NCI-H2196 (cell line): Measurements from ENCODE around the gene ZNF672.
A peak's percentile ranks its signal among the peaks of the same experiment; 100 is the strongest.

Experiments used
- DNase-seq: peaks from one replicate; lab custom pipeline; 2025; ENCODE audit not compliant: unreplicated experiment; lab: John Stamatoyannopoulos, UW

ZNF672 gene

GRCh38 chr1:248831842-248832241 lies 6.2 kb upstream of the ZNF672 start:
- DNase-seq, result no peak

- DNase-seq, result no peak
These were observed 3.6 kb upstream of the ZNF672 start for GRCh38 chr1:248834343-248834940.

DNA sequence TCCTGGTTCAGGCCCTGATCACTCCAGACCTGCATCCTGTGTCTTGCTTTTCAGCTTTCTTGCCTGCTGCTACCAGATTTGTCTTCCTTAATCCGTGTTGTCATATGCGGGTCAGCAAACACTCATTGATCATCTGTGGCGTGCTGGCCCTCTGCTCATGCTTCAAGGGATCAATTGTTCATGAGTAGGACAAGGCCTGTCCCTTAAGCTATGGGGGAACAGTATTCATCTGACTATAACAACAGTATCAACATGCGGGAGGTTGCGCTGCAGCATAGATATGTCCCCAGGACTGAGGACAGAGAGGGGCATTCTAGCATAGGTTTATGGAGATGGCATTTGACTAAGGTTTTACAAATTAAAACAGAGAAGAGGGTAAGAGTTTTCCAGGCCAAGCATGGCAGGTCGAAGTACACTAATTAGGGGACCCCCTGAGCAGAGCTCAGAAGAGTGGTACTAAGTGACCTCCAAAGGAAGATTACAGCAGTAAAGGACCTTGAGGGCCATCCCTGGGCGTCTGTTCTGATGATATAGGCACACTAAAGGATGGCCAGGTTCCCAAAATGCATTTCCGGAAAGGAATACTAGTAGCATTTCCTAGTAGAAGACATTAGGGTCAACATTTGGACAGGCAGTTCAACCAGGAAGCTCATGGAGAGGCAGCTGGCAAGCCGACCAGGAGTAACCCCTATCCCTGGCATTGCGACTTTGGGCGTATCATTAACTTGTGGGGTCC lies 811 bp upstream of the ZNF672 start:
- no peak for DNase-seq

DNA sequence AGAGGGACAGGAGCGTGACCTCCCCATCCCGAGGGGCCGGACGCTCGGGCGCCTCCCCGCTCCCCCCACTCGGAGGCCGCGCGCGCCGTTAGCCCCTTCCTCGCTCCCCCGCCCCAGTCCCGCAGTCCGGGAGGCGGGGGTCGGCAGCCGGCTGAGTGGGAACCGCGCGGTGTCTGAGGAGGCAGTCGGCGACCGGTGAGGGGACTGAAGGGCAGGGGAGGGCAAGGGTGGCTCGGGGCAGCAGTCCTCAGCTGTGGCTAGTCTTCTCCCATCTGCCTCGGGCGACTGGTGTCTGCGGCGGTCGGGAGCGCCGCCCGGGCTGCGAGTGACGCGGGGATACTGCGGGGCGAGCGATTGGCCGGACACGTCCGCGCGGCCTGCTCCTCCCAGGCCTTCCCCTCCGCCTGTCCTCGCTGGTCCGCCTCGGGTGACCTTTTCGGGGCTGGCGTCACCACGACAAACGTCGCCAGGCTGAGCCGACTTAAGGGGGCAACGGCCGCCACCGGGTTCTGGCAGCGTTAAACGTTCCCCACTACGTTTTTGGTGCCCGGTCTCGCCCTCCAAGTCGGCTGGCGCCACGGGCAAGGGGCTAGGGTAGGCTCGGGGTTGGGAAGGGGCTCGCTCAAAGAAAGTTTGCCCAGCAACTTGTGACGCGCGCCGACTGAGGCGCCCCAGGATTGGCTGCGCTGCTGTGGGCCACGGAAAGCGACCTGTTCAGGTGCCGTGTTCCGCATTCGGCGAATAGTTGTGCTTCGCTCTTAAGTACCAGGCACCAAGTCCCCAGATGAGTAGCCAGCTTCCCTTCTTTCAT lies 538 bp downstream of the ZNF672 start:
- DNase-seq, result peak; percentile 73

DNA sequence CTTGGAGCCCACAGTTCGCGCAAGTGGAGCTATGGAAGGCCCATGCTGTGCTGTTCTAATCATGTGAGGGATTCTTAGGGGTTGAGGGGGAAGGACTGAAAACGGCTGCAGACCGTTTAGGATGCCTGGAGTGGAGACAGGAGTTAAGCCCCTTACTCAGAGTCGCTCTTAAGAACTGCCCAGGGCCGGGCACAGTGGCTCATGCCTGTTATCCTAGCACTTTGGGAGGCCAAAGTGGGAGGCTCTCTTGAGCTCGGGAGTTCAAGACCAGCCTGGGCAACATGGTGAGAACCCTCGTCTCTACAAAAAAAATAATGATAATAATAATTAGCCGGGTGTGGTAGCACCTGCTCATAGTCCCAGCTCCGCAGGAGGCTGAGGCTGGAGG lies 1.1 kb downstream of the ZNF672 start:
- DNase-seq, result no peak

DNA sequence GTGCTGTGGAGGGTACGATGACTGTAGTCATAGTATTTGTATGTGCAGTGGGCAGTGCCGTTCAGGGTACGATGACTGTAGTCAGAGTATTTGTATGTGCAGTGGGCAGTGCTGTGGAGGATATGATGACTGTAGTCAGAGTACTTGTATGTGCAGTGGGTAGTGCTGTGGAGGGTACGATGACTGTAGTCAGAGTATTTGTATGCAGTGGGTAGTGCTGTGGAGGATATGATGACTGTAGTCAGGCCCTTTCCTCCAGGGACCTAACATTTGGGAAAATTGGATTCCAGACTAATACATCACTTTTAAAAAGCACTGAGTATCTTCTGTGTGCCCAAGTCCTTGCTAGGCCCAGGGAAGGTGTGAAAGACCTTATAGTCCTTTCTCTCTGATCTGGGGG lies 2.9 kb downstream of the ZNF672 start:
- no peak for DNase-seq

GRCh38 chr1:248841702-248842395 lies 3.8 kb downstream of the ZNF672 start:
- DNase-seq, result peak; percentile 30

GRCh38 chr1:248842781-248843331 lies 4.8 kb downstream of the ZNF672 start:
- DNase-seq, result no peak

DNA sequence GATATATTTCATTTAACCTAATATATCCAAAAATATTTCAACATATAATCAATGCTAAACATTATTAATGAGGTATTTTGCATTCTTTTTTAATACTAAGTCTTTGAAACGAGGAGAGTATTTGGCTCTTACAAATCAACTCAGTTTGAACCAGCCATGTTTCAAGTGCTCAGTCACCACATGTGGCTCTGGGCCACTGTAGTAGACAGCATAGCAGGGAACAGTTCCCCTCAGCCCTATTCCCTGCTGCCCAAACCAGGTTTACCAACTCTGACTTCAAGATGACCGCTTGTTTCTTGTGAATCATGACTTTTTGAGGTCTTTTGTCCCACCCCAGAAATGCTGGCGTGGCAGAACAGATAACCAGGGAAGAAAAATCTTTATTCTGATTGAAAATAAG lies 5.7 kb downstream of the ZNF672 start:
- no peak for DNase-seq

GRCh38 chr1:248844526-248844925 lies 6.5 kb downstream of the ZNF672 start:
- DNase-seq, result no peak

DNA sequence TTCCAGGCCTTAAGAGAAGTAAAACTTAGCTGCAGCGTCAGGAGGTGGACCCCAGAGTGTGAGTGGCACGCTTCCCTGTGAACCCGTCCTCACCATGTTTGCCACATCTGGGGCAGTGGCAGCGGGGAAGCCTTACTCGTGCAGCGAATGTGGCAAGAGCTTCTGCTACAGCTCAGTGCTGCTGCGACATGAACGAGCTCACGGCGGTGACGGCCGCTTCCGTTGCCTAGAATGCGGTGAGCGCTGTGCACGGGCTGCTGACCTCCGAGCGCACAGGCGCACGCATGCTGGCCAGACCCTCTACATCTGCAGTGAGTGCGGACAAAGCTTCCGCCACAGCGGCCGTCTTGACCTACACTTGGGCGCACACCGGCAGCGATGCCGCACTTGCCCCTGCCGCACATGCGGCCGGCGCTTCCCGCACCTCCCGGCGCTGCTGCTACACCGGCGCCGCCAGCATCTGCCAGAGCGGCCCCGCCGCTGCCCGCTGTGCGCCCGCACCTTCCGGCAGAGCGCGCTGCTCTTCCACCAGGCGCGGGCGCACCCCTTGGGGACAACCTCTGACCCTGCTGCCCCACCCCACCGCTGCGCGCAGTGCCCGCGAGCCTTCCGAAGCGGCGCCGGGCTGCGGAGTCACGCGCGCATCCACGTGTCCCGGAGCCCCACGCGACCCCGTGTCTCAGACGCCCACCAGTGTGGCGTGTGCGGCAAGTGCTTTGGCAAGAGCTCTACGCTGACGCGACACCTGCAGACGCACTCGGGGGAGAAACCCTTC lies 9.3 kb downstream of the ZNF672 start:
- no peak for DNase-seq

DNA sequence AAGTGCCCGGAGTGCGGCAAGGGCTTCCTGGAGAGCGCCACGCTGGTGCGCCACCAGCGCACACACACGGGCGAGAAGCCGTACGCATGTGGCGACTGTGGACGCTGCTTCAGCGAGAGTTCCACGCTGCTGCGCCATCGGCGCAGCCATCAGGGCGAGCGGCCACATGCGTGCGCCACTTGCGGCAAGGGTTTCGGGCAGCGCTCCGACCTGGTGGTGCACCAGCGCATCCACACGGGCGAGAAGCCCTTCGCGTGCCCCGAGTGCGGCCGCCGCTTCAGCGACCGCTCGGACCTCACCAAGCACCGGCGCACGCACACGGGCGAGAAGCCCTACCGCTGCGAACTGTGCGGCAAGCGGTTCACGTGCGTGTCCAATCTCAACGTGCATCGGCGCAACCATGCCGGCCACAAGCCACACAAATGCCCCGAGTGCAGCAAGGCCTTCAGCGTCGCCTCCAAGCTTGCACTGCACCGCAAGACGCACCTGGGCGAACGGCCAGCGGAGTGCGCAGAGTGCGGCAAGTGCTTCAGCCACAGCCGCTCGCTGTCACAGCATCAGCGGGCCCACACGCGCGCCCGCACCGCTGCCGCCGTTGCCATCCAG lies 10.0 kb downstream of the ZNF672 start:
- no peak for DNase-seq

GRCh38 chr1:248848602-248849001 lies 10.6 kb downstream of the ZNF672 start:
- DNase-seq, result no peak

DNA sequence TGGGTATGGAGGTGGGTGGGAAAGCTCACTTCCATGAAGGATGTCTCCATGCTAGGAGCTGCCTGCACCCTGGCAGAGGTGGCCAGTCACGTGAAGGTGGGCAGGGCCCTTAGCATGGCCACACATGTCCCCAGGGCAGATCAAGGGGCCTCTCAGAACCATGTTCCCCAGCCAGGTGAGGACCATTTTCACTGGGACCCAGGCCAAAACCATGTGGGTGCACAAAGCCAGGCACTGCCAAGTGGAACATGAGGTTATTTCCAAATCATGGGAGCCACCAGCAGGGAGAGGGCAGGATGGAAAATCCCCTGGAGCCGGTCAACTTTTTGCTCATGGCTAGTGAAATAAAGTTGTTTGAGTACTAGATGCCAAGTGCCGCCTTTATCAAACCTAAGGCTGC lies 11.1 kb downstream of the ZNF672 start:
- DNase-seq, result no peak

- DNase-seq, result no peak
These were observed 11.6 kb downstream of the ZNF672 start for GRCh38 chr1:248849637-248850036.

- DNase-seq, result no peak
These were observed 12.1 kb downstream of the ZNF672 start for GRCh38 chr1:248850124-248850523.

- DNase-seq, result no peak
These were observed 12.7 kb downstream of the ZNF672 start for GRCh38 chr1:248850536-248851251.

DNA sequence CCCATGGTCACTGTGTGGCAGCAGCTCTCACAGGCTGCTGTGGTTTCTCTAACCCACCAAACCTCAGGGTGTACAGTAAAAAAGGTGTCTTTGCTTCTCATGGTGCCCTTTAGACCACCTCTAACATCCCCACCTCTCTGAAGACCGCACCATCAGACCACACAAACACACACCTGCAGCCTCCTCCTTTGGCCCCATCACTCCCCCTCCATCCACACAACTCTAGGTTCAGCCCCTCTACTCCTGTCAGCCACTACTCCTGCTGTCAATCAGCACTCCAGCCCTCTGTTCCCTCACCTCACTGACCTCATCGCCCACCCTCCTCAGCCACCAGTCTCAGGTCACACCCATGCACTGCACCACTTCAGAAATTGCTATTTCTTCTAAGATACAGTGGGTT lies 13.4 kb downstream of the ZNF672 start:
- DNase-seq, result no peak
